PC-3 (cell line): ENCODE results near the gene NPBWR2. TPM values are rescaled to one million over a fixed set of nuclear protein-coding genes. Genes with fewer than 3 reads are reported as not detected.
A peak's percentile ranks its signal among the peaks of the same experiment; 100 is the strongest.

Source experiments
- ATAC-seq: fragments of 200-7000 bp; cut with Tn5 transposase; 2 replicates; pipeline ENCODE4 v1.9.1; 2020; ENCODE audit warnings: mild to moderate bottlenecking, moderate library complexity
- BruUV-seq: library from RNA; stranded (reverse); fragments of 400-500 nt; replicated peaks from 2 replicates; lab custom pipeline; 2021; lab: Mats Ljungman, UMichigan
- CTCF ChIA-PET: fragments of 300-600 bp; sonication (Branson Sonifier 250); formaldehyde crosslinking; loops from one replicate; lab custom pipeline; 2022; ENCODE audit warnings: antibody characterized with exemption; lab: Charles Lee
- POLR2A ChIA-PET: fragments of 300-600 bp; sonication (Branson Sonifier 250); formaldehyde crosslinking; loops from one replicate; lab custom pipeline; 2022; ENCODE audit warnings: antibody characterized with exemption; ENCODE audit not compliant: unreplicated experiment; lab: Charles Lee
- DNase-seq: peaks from one replicate; pipeline ENCODE4 v3.0.0-alpha.2; 2015
- H2AFZ ChIP-seq: fragments of 300-600 bp; sonication (generic); 2 replicates; pipeline ENCODE4 v1.6.0; 2016; ENCODE audit warnings: antibody characterized with exemption, low read length
- H3F3A ChIP-seq: fragments of 300-600 bp; sonication (generic); one replicate; pipeline ENCODE4 v1.6.0; 2017; ENCODE audit warnings: antibody characterized with exemption, low read length, control low read depth, mild to moderate bottlenecking; ENCODE audit not compliant: unreplicated experiment
- H3K27ac ChIP-seq: fragments of 300-600 bp; sonication (generic); 2 replicates; pipeline ENCODE4 v1.5.1; 2016; ENCODE audit warnings: mild to moderate bottlenecking, low read length
- H3K27me3 ChIP-seq: fragments of 300-600 bp; sonication (generic); 2 replicates; pipeline ENCODE4 v1.6.1; 2016; ENCODE audit warnings: low read length, mixed read lengths
- H3K36me3 ChIP-seq: fragments of 300-600 bp; sonication (generic); 2 replicates; pipeline ENCODE4 v1.6.1; 2016; ENCODE audit warnings: low read depth, mixed run types, low read length, mixed read lengths
- H3K4me1 ChIP-seq: fragments of 300-600 bp; sonication (generic); 2 replicates; pipeline ENCODE4 v1.5.1; 2016; ENCODE audit warnings: low read length; ENCODE audit not compliant: insufficient read depth
- H3K4me2 ChIP-seq: fragments of 300-600 bp; sonication (generic); 2 replicates; pipeline ENCODE4 v1.6.0; 2016; ENCODE audit warnings: low read length
- H3K4me3 ChIP-seq: fragments of 300-600 bp; sonication (generic); 2 replicates; pipeline ENCODE4 v1.5.1; 2016; ENCODE audit warnings: mild to moderate bottlenecking, low read length, mixed read lengths
- H3K79me2 ChIP-seq: fragments of 300-600 bp; sonication (generic); 2 replicates; pipeline ENCODE4 v1.6.1; 2017; ENCODE audit warnings: low read length, mixed read lengths
- H3K9ac ChIP-seq: fragments of 300-600 bp; sonication (generic); 2 replicates; pipeline ENCODE4 v1.6.0; 2016; ENCODE audit warnings: mild to moderate bottlenecking, low read length
- H3K9me2 ChIP-seq: fragments of 300-600 bp; sonication (generic); replicated peaks from 2 replicates; pipeline ENCODE4 v1.6.1; 2016; ENCODE audit warnings: mixed run types, low read length, mixed read lengths
- H3K9me3 ChIP-seq: fragments of 300-600 bp; sonication (generic); 2 replicates; pipeline ENCODE4 v1.6.1; 2016; ENCODE audit warnings: low read length, mixed read lengths
- H4K20me1 ChIP-seq: fragments of 300-600 bp; sonication (generic); 2 replicates; pipeline ENCODE4 v1.6.1; 2016; ENCODE audit warnings: low read length, mixed read lengths
- EZH2 ChIP-seq: fragments of 300-600 bp; sonication (generic); IDR thresholded peaks from one replicate; pipeline ENCODE4 v1.6.1; 2017; ENCODE audit warnings: antibody characterized with exemption, mild to moderate bottlenecking, low read length; ENCODE audit not compliant: unreplicated experiment
- EZH2phosphoT487 ChIP-seq: fragments of 300-600 bp; sonication (generic); IDR thresholded peaks from 2 replicates; pipeline ENCODE4 v1.6.1; 2018; ENCODE audit warnings: mild to moderate bottlenecking, antibody characterized with exemption, low read length, borderline replicate concordance
- intact Hi-C: fragments of 100-400 bp; cut with micrococcal nuclease; formaldehyde crosslinking; loops from 2 replicates; pipeline ENCODE4 v1.9.0; 2023
- total RNA-seq: library from RNA; depleted of rRNA; stranded (reverse); fragments of >200 nt; gene quantifications from 2 replicates; pipeline ENCODE4 v1.2.3, GENCODE V29; 2014
- TF ChIP-seq, protein P1 (sequence below): fragments of 300-600 bp; sonication (generic); conservative IDR thresholded peaks from 2 replicates; pipeline ENCODE4 v1.5.1; 2017; ENCODE audit warnings: antibody characterized with exemption, low read depth, mild to moderate bottlenecking, low read length

The NPBWR2 gene
- total RNA-seq, 1 experiment from 2014 or later = not detected

DNA sequence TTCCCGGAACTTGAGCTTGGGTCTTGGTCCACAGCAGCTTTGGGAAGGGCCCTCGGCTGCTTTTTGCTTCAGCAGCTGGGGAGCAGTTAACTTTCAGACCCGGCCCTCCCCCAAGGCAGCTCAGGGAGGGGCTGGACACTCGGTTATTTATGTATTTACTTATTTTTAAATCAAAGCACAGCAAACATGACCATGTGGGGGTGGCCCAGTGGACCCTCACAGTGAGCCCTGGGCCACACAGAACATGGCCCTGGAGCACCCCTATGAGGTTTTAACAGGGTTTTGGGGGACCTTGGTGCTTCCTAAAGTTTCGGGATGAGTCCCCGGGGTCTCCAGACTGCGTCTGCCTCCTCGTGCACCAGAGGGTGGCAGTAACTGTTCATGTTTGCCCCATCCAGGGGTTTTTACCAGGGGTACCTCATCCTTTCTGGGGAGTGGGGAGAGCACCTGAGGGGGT is 26.6 kb upstream of the NPBWR2 start:
- Histone ChIP-seq H3K9me3 (no peaks in the 10 kb centered on the region), H3K27me3 (peaks cover 6% of the 10 kb centered on the region; the same call in 1 of the 2 replicates), H3K79me2 (no peaks in the 10 kb centered on the region), H3K4me1 (no peaks in the 10 kb centered on the region), H3K9me2 (no peaks in the 10 kb centered on the region), H3K27ac (no peak overlapping the region), H3K4me2 (no peak overlapping the region), H3F3A (no peaks in the 10 kb centered on the region), H3K9ac (no peak overlapping the region), H3K36me3 (no peaks in the 10 kb centered on the region), H4K20me1 (no peaks in the 10 kb centered on the region), H2AFZ (no peak overlapping the region), H3K4me3 (no peak overlapping the region)
- no peak for DNase-seq
- CTCF ChIA-PET = no interaction called here
- TF ChIP-seq, protein P1, sequence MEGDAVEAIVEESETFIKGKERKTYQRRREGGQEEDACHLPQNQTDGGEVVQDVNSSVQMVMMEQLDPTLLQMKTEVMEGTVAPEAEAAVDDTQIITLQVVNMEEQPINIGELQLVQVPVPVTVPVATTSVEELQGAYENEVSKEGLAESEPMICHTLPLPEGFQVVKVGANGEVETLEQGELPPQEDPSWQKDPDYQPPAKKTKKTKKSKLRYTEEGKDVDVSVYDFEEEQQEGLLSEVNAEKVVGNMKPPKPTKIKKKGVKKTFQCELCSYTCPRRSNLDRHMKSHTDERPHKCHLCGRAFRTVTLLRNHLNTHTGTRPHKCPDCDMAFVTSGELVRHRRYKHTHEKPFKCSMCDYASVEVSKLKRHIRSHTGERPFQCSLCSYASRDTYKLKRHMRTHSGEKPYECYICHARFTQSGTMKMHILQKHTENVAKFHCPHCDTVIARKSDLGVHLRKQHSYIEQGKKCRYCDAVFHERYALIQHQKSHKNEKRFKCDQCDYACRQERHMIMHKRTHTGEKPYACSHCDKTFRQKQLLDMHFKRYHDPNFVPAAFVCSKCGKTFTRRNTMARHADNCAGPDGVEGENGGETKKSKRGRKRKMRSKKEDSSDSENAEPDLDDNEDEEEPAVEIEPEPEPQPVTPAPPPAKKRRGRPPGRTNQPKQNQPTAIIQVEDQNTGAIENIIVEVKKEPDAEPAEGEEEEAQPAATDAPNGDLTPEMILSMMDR = peak; percentile 35
- TF ChIP-seq EZH2 = no peak
- intact Hi-C loops = no loop called here
- no peak for ATAC-seq
- no TSS peak for BruUV-seq
- POLR2A ChIA-PET = no interaction called here

DNA sequence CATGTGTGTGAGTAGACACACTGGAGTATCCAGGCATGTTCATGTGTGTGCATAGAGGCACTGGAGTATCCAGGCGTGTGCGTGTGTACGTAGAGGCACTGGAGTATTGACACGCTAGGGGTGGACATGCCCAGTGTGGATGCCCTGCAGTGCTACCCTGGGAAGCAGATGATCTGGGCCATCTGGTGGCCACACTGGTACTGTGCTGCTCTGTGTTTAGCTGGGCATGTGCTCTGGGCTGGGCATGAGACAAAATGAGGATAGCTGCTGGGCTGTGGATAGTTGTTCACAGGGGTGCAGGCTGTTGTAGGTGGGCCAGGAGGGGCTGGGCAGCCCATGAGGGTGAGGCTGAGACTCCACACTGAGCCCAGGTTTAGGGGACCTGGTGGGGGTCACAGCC is 24.0 kb upstream of the NPBWR2 start:
- intact Hi-C loops = no loop called here
- H3K4me1 ChIP-seq = no peaks in the 10 kb centered on the region
- peaks cover 19% of the 10 kb centered on the region for H3K27me3 ChIP-seq
- no peaks in the 10 kb centered on the region for H3K9me2 ChIP-seq
- no TSS peak for BruUV-seq
- DNase-seq (peak; percentile 69), ATAC-seq (peak; percentile 100)
- H3K9ac ChIP-seq = no peak overlapping the region
- H2AFZ ChIP-seq = 0 out of 2 replicates have a peak overlapping the region, but pooled peaks have one; percentile 50
- H3K4me2 ChIP-seq = no peak overlapping the region
- H4K20me1 ChIP-seq = no peaks in the 10 kb centered on the region
- H3F3A ChIP-seq = no peaks in the 10 kb centered on the region
- TF ChIP-seq, protein P1 = peak; percentile 64
- no peak for TF ChIP-seq EZH2phosphoT487
- H3K36me3 ChIP-seq = no peaks in the 10 kb centered on the region
- H3K79me2 ChIP-seq = no peaks in the 10 kb centered on the region
- CTCF ChIA-PET = interaction anchor here (1.0 kb wide), 1 partner anchor 48 kb away, joined by 6 read pairs; no protein-coding TSS in a partner anchor
- POLR2A ChIA-PET = no interaction called here
- H3K4me3 ChIP-seq = no peak overlapping the region
- H3K9me3 ChIP-seq = no peaks in the 10 kb centered on the region
- H3K27ac ChIP-seq = no peak overlapping the region

DNA sequence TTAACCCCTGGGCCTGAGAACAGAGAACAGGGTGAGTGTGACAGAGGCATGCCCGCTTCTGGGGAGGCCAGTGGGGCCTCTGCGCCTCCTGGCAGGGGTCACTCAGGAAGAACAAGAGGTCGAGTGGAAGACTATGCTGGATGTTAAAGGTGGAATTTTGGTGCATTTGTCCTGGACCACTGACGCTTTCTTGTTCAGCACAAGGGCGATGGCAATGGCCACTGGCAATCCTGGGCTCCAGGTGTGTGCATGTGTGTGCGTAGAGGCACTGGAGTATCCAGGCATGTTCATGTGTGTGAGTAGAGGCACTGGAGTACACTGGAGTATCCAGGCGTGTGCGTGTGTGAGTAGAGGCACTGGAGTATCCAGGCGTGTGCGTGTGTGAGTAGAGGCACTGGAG is 23.5 kb upstream of the NPBWR2 start:
- CTCF ChIA-PET = interaction anchor here (1.0 kb wide), 1 partner anchor 47 kb away, joined by 6 read pairs; no protein-coding TSS in a partner anchor
- DNase-seq = no peak
- Histone ChIP-seq H3K9me2 (no peaks in the 10 kb centered on the region), H3K4me3 (no peak overlapping the region), H3K9ac (no peak overlapping the region), H3K27ac (no peak overlapping the region), H2AFZ (no peak overlapping the region), H3K79me2 (no peaks in the 10 kb centered on the region), H4K20me1 (no peaks in the 10 kb centered on the region), H3K27me3 (peaks cover 19% of the 10 kb centered on the region), H3K9me3 (no peaks in the 10 kb centered on the region), H3F3A (no peaks in the 10 kb centered on the region), H3K36me3 (no peaks in the 10 kb centered on the region), H3K4me1 (no peaks in the 10 kb centered on the region), H3K4me2 (no peak overlapping the region)
- no peak for ATAC-seq
- BruUV-seq = no TSS peak
- POLR2A ChIA-PET = no interaction called here
- intact Hi-C loops = no loop called here
- TF ChIP-seq EZH2phosphoT487 = no peak
- no peak for TF ChIP-seq EZH2
- TF ChIP-seq, protein P1 = no peak
